H1 (cell line): Measurements from ENCODE around the gene PTEN.

Source experiments
- EZH2 ChIP-seq: fragments of 200-600 bp; sonication (generic); IDR thresholded peaks from 2 replicates; pipeline ENCODE4 v1.7.1; 2012; ENCODE audit warnings: low read depth, mild to moderate bottlenecking, moderate library complexity, low read length, inconsistent platforms; ENCODE audit not compliant: severe bottlenecking
- GTF2F1 ChIP-seq: IDR thresholded peaks from 2 replicates; pipeline ENCODE4 v1.6.1; 2012; ENCODE audit warnings: low read depth, low read length, improper control_type of control experiment, borderline replicate concordance
- KDM1A ChIP-seq: fragments of 200-600, 300-600 bp; sonication (generic); IDR thresholded peaks from 2 replicates; pipeline ENCODE4 v1.7.1; 2016; ENCODE audit warnings: mild to moderate bottlenecking, low read length, borderline replicate concordance
- SIN3A ChIP-seq, 2 experiments: IDR thresholded peaks in 1 of 2; conservative IDR thresholded peaks in 1 of 2; 2 replicates each; pipeline ENCODE4 v1.6.1; 2011 to 2012; ENCODE audit warnings: low read length in 2 of 2, improper control_type of control experiment in 1 of 2, low read depth in 1 of 2, mild to moderate bottlenecking in 1 of 2
- YY1 ChIP-seq: IDR thresholded peaks from 2 replicates; pipeline ENCODE4 v1.6.1; 2011; ENCODE audit warnings: low read depth, mild to moderate bottlenecking, low read length
- TF ChIP-seq, protein P1 (sequence below), 3 experiments: IDR thresholded peaks; 1 replicate in 2 of 3; 2 replicates in 1 of 3; pipeline versions ENCODE4 v1.5.1 to v1.6.1; 2011; ENCODE audit warnings: low read length in 3 of 3, mild to moderate bottlenecking in 3 of 3, inconsistent platforms in 2 of 3, low read depth in 1 of 3, moderate library complexity in 1 of 3; ENCODE audit not compliant: insufficient read depth in 1 of 3; ENCODE audit errors: control extremely low read depth in 1 of 3

DNA sequence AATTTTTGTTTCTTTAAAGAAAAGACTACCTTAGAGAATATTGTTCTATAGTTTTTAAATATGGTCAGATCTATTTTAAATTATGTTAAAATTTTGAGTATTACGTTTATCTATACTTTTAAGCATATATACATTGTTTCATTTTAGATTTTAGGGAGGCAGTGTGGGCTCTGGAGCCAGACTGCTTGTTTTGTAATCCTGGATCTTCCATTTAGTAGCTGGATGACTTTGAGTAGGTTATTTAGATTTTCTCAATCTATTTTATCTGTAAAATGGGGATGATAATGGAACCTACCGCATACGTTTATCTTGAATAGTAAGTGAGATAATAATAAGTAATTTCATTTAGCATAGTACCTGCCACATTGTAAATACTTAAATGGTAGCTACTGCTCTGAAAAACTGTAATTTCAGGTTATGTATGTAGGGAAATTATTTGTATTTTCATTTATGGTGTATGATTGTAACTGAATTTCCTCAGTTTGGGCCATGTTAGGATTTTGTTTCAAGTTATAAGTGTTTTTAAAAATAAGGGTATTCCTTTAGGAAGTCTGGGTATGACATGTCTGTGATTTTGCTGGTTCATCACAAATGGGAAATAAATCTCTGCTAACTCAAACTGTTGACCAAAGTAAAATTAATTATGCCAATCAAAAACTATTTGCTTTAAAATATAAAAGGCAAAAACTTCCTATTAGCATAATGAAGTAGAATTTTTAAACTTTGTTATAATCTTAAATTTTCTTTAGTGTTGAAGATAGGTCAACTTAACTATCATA, 6.5 kb downstream of the PTEN start:
- TF ChIP-seq GTF2F1: no peak
- TF ChIP-seq, protein P1, sequence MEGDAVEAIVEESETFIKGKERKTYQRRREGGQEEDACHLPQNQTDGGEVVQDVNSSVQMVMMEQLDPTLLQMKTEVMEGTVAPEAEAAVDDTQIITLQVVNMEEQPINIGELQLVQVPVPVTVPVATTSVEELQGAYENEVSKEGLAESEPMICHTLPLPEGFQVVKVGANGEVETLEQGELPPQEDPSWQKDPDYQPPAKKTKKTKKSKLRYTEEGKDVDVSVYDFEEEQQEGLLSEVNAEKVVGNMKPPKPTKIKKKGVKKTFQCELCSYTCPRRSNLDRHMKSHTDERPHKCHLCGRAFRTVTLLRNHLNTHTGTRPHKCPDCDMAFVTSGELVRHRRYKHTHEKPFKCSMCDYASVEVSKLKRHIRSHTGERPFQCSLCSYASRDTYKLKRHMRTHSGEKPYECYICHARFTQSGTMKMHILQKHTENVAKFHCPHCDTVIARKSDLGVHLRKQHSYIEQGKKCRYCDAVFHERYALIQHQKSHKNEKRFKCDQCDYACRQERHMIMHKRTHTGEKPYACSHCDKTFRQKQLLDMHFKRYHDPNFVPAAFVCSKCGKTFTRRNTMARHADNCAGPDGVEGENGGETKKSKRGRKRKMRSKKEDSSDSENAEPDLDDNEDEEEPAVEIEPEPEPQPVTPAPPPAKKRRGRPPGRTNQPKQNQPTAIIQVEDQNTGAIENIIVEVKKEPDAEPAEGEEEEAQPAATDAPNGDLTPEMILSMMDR (IDR thresholded peaks at IDR 0.05; ENCODE audit: control extremely low read depth in 1 of 3, insufficient read depth in 1 of 3, low read depth in 1 of 3, low read length in 3 of 3): no peak
- no peak for TF ChIP-seq EZH2
- TF ChIP-seq YY1: no peak
- TF ChIP-seq KDM1A: no peak
- no peak for TF ChIP-seq SIN3A (conservative IDR thresholded peaks at IDR 0.05 in 1 of 2, IDR thresholded peaks at IDR 0.05 in 1 of 2; ENCODE audit: low read depth in 1 of 2, low read length in 2 of 2)
